ENCODE results near the gene ANO3. TPM values are rescaled to one million over a fixed set of nuclear protein-coding genes. Genes with fewer than 3 reads are reported as not detected.

Gene ANO3
- total and polyA plus RNA-seq, 2 of the 4 experiments (the other 2 are of a cell fraction), result 0.02 to 0.18 TPM

- dilution Hi-C loops (cut with HindIII; ENCODE audit: low sequenced_read_pairs, unreplicated experiment), result no loop called here
- CTCF ChIA-PET, result no interaction called here
Observed at GRCh38 chr11:26651916-26652315, 320.0 kb downstream of the ANO3 start.

More at GRCh38 chr11:26651916-26652315, 320.0 kb downstream of the ANO3 start:
- no peaks in the 10 kb centered on the region for H3K9me3 ChIP-seq (ENCODE audit: control insufficient read depth, insufficient read depth, low read length)
- H2AK5ac ChIP-seq (ENCODE audit: low read depth, low read length), result no peak overlapping the region
- H4K8ac ChIP-seq (ENCODE audit: low read depth in 2 of 2, low read length in 2 of 2), result no peak overlapping the region
- in situ Hi-C loops (cut with MboI; ENCODE audit: low sequenced_read_pairs), result loop anchor here (10.0 kb wide), 1 partner anchor 357 kb away; no protein-coding TSS in a partner anchor
- no peaks in the 10 kb centered on the region for H3K9me1 ChIP-seq (ENCODE audit: insufficient read depth, low read length)
- no peak overlapping the region for H3K4me2 ChIP-seq (ENCODE audit: low read depth, low read length)
- no peak overlapping the region for H3K56ac ChIP-seq (ENCODE audit: extremely low read depth, insufficient read depth, low read length)
- no peaks in the 10 kb centered on the region for H3K36me3 ChIP-seq (ENCODE audit: control insufficient read depth, insufficient read depth, low read length)
- no peak overlapping the region for H2AFZ ChIP-seq (replicated peaks; ENCODE audit: low read length, poor library complexity)
- intact Hi-C loops (cut with micrococcal nuclease), result loop anchor here (10.0 kb wide), 1 partner anchor 503 kb away; no protein-coding TSS in a partner anchor
- no peak overlapping the region for H3K18ac ChIP-seq (ENCODE audit: low read depth, low read length)
- no TSS peak for BruUV-seq (replicated peaks)
- no peaks in the 10 kb centered on the region for H3K27me3 ChIP-seq (ENCODE audit: control insufficient read depth, insufficient read depth, low read length)
- no peak overlapping the region for H3K4me3 ChIP-seq (ENCODE audit: insufficient read depth, low read depth, low read length)
- POLR2A ChIA-PET (ENCODE audit: unreplicated experiment), result no interaction called here
- no peak overlapping the region for H4K91ac ChIP-seq (ENCODE audit: insufficient read depth, low read depth, low read length)
- WGBS, 2 experiments (ENCODE audit: extremely low coverage in 2 of 2, insufficient read length in 1 of 2), result 95% methylated on average over 4 of the region's 6 CpGs; no CpG with 5 or more reads in 1 of the 2 experiments
- H2AK9ac ChIP-seq (replicated peaks; ENCODE audit: low read depth, low read length, poor library complexity), result no peak overlapping the region
- H3K23ac ChIP-seq (ENCODE audit: low read depth, low read length), result no peak overlapping the region
- H4K5ac ChIP-seq (ENCODE audit: low read depth, low read length), result no peak overlapping the region
- no peak overlapping the region for H3K14ac ChIP-seq (replicated peaks; ENCODE audit: low read depth, low read length)
- no peak overlapping the region for H2BK20ac ChIP-seq (ENCODE audit: low read depth, low read length)
- no peak overlapping the region for H3K4ac ChIP-seq (ENCODE audit: low read depth, low read length)
- H3K9ac ChIP-seq (ENCODE audit: low read depth, low read length), result no peak overlapping the region
- no peaks in the 10 kb centered on the region for H3K4me1 ChIP-seq (ENCODE audit: control insufficient read depth, insufficient read depth, low read length)
- H2BK120ac ChIP-seq (ENCODE audit: low read depth, low read length), result no peak overlapping the region
- no peak overlapping the region for H2BK15ac ChIP-seq (ENCODE audit: low read depth, low read length)
- H2BK5ac ChIP-seq (ENCODE audit: low read depth, low read length, poor library complexity, severe bottlenecking), result no peak overlapping the region
- DNase-seq (no peak), ATAC-seq (ENCODE audit: low read depth) (no peak)
- TF ChIP-seq SMC3 (IDR thresholded peaks at IDR 0.05; ENCODE audit: low read depth, low read length), result no peak
- TF ChIP-seq CEBPB (IDR thresholded peaks at IDR 0.05; ENCODE audit: low read depth, low read length), result no peak
- no peak for TF ChIP-seq BHLHE40 (IDR thresholded peaks at IDR 0.05; ENCODE audit: low read depth, low read length)
- TF ChIP-seq USF2 (IDR thresholded peaks at IDR 0.05; ENCODE audit: low read depth, low read length), result no peak
- TF ChIP-seq, protein P1, sequence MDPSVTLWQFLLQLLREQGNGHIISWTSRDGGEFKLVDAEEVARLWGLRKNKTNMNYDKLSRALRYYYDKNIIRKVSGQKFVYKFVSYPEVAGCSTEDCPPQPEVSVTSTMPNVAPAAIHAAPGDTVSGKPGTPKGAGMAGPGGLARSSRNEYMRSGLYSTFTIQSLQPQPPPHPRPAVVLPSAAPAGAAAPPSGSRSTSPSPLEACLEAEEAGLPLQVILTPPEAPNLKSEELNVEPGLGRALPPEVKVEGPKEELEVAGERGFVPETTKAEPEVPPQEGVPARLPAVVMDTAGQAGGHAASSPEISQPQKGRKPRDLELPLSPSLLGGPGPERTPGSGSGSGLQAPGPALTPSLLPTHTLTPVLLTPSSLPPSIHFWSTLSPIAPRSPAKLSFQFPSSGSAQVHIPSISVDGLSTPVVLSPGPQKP (IDR thresholded peaks at IDR 0.05; ENCODE audit: borderline replicate concordance, low read depth, low read length), result no peak
- H4K20me1 ChIP-seq (ENCODE audit: insufficient read depth, low read length), result no peaks in the 10 kb centered on the region
- no peak overlapping the region for H3K27ac ChIP-seq (ENCODE audit: insufficient read depth, low read length)
- H3K79me1 ChIP-seq (ENCODE audit: low read depth in 1 of 2, low read length in 2 of 2), result no peaks in the 10 kb centered on the region
